ENCODE data around the gene C10orf95.

The C10orf95 gene

DNA sequence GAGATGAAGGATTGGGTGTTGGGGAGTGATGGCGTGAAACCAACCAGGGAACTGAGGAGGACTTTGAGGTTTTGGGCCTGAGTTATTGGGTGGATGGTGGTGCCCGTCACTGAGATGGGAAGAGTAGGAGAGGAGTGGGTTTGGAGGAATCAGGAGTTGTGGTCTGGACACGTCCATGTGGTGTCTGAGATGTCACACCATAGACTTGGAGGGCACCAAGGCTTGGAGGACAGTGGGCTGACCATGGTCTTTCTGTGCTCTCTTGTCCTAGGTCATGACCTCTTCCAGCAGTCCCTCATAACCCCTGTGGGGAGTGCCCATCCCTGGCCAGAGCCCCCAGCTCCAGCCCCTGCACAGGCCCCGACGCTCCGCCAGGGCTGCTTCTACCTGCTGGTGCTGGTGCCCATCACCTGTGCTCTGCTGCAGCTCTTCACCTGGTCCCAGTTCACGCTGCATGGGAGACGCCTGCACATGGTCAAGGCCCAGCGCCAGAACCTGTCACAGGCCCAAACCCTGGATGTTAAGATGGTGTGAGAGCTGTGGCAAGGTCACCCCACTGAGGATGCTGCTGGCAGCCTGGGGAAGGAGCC lies 24.2 kb upstream of the C10orf95 start:
- no peak overlapping the region for H3K27ac ChIP-seq (ENCODE audit: low read depth, low read length)
- H3F3A ChIP-seq (ENCODE audit: control insufficient read depth, insufficient read depth) = no peaks in the 10 kb centered on the region
- no peak overlapping the region for H3K4me2 ChIP-seq (ENCODE audit: low read length)
- no peaks in the 10 kb centered on the region for H4K20me1 ChIP-seq (ENCODE audit: control insufficient read depth, insufficient read depth, low read depth, low read length)
- H3K4me3 ChIP-seq (ENCODE audit: low read length) = no peak overlapping the region
- no peaks in the 10 kb centered on the region for H3K4me1 ChIP-seq (ENCODE audit: control insufficient read depth, low read length)
- H3K36me3 ChIP-seq (ENCODE audit: control insufficient read depth, low read length) = peaks cover 58% of the 10 kb centered on the region
- no peaks in the 10 kb centered on the region for H3K79me2 ChIP-seq (ENCODE audit: control insufficient read depth, low read length)
- TF ChIP-seq, protein P1, sequence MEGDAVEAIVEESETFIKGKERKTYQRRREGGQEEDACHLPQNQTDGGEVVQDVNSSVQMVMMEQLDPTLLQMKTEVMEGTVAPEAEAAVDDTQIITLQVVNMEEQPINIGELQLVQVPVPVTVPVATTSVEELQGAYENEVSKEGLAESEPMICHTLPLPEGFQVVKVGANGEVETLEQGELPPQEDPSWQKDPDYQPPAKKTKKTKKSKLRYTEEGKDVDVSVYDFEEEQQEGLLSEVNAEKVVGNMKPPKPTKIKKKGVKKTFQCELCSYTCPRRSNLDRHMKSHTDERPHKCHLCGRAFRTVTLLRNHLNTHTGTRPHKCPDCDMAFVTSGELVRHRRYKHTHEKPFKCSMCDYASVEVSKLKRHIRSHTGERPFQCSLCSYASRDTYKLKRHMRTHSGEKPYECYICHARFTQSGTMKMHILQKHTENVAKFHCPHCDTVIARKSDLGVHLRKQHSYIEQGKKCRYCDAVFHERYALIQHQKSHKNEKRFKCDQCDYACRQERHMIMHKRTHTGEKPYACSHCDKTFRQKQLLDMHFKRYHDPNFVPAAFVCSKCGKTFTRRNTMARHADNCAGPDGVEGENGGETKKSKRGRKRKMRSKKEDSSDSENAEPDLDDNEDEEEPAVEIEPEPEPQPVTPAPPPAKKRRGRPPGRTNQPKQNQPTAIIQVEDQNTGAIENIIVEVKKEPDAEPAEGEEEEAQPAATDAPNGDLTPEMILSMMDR (IDR thresholded peaks at IDR 0.05; ENCODE audit: low read depth, low read length, poor library complexity, severe bottlenecking) = no peak
- H3K9me3 ChIP-seq (ENCODE audit: control insufficient read depth, insufficient read depth, low read length) = no peaks in the 10 kb centered on the region
- no peaks in the 10 kb centered on the region for H3K27me3 ChIP-seq (ENCODE audit: control insufficient read depth, low read length)
- H3K9me2 ChIP-seq (replicated peaks; ENCODE audit: control insufficient read depth, low read length) = no peaks in the 10 kb centered on the region

DNA sequence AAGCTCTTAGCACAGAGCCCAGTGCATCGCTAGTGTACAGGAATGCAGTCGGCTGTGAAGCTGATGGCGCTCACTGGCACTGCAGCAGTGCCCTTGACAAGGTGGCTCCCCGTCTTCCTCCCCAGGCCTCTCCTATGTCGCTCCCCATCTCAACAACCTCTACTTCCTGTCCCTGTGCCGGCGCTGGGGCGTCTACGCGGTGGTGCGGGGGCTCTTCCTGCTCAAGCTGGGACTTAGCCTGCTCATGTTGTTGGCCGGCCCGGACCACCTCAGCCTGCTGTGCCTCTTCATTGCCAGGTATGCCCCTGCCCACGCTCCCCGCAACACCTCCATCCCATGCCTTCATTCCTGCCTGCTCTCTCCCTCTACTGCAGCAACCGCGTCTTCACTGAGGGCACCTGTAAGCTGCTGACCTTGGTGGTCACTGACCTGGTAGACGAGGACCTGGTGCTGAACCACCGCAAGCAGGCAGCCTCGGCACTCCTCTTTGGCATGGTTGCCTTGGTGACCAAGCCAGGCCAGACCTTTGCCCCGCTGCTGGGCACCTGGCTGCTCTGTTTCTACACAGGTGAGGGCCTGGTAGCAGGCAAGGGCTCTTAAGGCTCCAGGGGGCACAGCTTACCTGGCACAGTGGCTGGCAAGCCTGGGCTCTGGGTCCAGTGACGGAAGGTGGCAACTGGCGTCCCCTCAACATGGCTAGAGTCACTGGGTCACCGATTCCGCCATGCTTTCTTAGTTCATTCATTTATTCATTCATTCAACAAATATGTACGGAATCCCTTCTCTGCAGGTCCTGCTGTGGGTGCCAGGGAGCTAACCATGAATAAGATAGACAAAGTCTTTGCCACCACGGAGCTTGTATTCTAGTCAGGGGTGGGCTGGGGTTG lies 22.3 kb upstream of the C10orf95 start:
- Histone ChIP-seq H3K79me2 (ENCODE audit: control insufficient read depth, low read length) (no peaks in the 10 kb centered on the region), H3K27me3 (ENCODE audit: control insufficient read depth, low read length) (no peaks in the 10 kb centered on the region), H3K9me3 (ENCODE audit: control insufficient read depth, insufficient read depth, low read length) (no peaks in the 10 kb centered on the region), H3K9me2 (replicated peaks; ENCODE audit: control insufficient read depth, low read length) (no peaks in the 10 kb centered on the region), H3K4me1 (ENCODE audit: control insufficient read depth, low read length) (no peaks in the 10 kb centered on the region), H3F3A (ENCODE audit: control insufficient read depth, insufficient read depth) (no peaks in the 10 kb centered on the region), H3K36me3 (ENCODE audit: control insufficient read depth, low read length) (peaks cover 48% of the 10 kb centered on the region), H3K4me2 (ENCODE audit: low read length) (no peak overlapping the region), H3K27ac (ENCODE audit: low read depth, low read length) (no peak overlapping the region), H4K20me1 (ENCODE audit: control insufficient read depth, insufficient read depth, low read depth, low read length) (no peaks in the 10 kb centered on the region), H3K4me3 (ENCODE audit: low read length) (no peak overlapping the region)
- TF ChIP-seq, protein P1 (IDR thresholded peaks at IDR 0.05; ENCODE audit: low read depth, low read length, poor library complexity, severe bottlenecking) = no peak
- no peak for TF ChIP-seq EZH2phosphoT487 (IDR thresholded peaks at IDR 0.05; ENCODE audit: borderline replicate concordance, low read length)

DNA sequence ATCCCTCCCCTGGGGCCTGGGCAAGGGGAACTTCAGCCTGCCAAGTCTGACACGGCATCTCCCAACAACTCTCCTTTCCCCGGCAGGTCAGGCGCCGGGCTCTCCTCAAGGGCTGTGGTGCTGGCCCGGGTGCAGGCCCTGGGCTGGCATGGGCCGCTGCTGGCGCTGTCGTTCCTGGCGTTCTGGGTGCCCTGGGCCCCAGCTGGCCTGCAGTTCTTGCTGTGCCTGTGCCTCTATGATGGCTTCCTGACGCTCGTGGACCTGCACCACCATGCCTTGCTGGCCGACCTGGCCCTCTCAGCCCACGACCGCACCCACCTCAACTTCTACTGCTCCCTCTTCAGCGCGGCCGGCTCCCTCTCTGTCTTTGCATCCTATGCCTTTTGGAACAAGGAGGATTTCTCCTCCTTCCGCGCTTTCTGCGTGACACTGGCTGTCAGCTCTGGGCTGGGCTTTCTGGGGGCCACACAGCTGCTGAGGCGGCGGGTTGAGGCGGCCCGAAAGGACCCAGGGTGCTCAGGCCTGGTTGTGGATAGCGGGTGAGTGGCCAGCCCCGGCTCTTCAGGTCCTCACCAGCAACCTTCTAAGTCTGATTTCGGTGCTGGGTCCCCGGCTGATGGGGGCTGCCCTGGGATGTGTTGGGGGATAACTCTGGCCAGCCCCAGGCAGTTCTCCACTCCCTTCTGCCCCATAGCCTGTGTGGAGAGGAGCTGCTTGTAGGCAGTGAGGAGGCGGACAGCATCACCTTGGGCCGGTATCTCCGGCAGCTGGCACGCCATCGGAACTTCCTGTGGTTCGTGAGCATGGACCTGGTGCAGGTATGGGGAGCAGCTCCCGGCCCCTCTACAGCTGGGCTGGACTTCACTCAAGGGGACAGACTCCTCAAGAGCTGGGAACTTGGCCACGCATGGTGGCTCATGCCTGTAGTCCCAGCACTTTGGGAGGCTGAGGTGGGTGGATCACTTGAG lies 19.5 kb upstream of the C10orf95 start:
- Histone ChIP-seq H3K4me3 (ENCODE audit: low read length) (no peak overlapping the region), H3K36me3 (ENCODE audit: control insufficient read depth, low read length) (peaks cover 38% of the 10 kb centered on the region), H3K4me1 (ENCODE audit: control insufficient read depth, low read length) (no peaks in the 10 kb centered on the region), H3K79me2 (ENCODE audit: control insufficient read depth, low read length) (peaks cover 10% of the 10 kb centered on the region), H3K9me2 (replicated peaks; ENCODE audit: control insufficient read depth, low read length) (no peaks in the 10 kb centered on the region), H3K9me3 (ENCODE audit: control insufficient read depth, insufficient read depth, low read length) (no peaks in the 10 kb centered on the region), H4K20me1 (ENCODE audit: control insufficient read depth, insufficient read depth, low read depth, low read length) (no peaks in the 10 kb centered on the region), H3F3A (ENCODE audit: control insufficient read depth, insufficient read depth) (no peaks in the 10 kb centered on the region), H3K4me2 (ENCODE audit: low read length) (no peak overlapping the region), H3K27ac (ENCODE audit: low read depth, low read length) (no peak overlapping the region), H3K27me3 (ENCODE audit: control insufficient read depth, low read length) (no peaks in the 10 kb centered on the region)
- TF ChIP-seq, protein P1 (IDR thresholded peaks at IDR 0.05; ENCODE audit: low read depth, low read length, poor library complexity, severe bottlenecking) = no peak
- no peak for TF ChIP-seq EZH2phosphoT487 (IDR thresholded peaks at IDR 0.05; ENCODE audit: borderline replicate concordance, low read length)

All from DOHH2 (cell line).